HepG2 (cell line): ENCODE measurements around the gene CDIP1. TPM values are rescaled to one million over a fixed set of nuclear protein-coding genes. Genes with fewer than 3 reads are reported as not detected.

ENCODE experiments used
- ATF6 ChIP-seq: sonication (generic); formaldehyde crosslinking; conservative IDR thresholded peaks from 2 replicates; pipeline ENCODE4 v1.4.0; 2020; ENCODE audit warnings: missing genetic modification reagents
- DBP ChIP-seq: sonication (generic); formaldehyde crosslinking; IDR thresholded peaks from 2 replicates; pipeline ENCODE4 v1.4.0; 2020; ENCODE audit warnings: missing genetic modification reagents; ENCODE audit errors: not compliant biosample characterization
- DR1 ChIP-seq: sonication (generic); formaldehyde crosslinking; IDR thresholded peaks from 2 replicates; pipeline ENCODE4 v1.8.0; 2021; ENCODE audit warnings: mild to moderate bottlenecking, missing genetic modification reagents, inconsistent platforms
- E2F5 ChIP-seq: sonication (generic); formaldehyde crosslinking; conservative IDR thresholded peaks from 2 replicates; pipeline ENCODE4 v1.4.0; 2020; ENCODE audit warnings: missing genetic modification reagents
- HOXA5 ChIP-seq: sonication (generic); formaldehyde crosslinking; IDR thresholded peaks from 2 replicates; pipeline ENCODE4 v1.4.0; 2020; ENCODE audit warnings: missing genetic modification reagents
- JUND ChIP-seq: sonication (generic); formaldehyde crosslinking; IDR thresholded peaks from 2 replicates; pipeline ENCODE4 v1.8.0; 2022; ENCODE audit warnings: mild to moderate bottlenecking, missing genetic modification reagents
- PPARG ChIP-seq: conservative IDR thresholded peaks from 2 replicates; pipeline ENCODE4 v1.6.1; 2016; ENCODE audit warnings: missing biosample characterization, missing genetic modification reagents
- THAP9 ChIP-seq: sonication (generic); formaldehyde crosslinking; IDR thresholded peaks from 2 replicates; pipeline ENCODE4; 2020; ENCODE audit warnings: missing genetic modification reagents, mild to moderate bottlenecking, borderline replicate concordance
- ZBTB39 ChIP-seq: sonication (generic); formaldehyde crosslinking; IDR thresholded peaks from 2 replicates; pipeline ENCODE4 v1.5.0; 2020; ENCODE audit warnings: missing genetic modification reagents
- ZBTB7A ChIP-seq: sonication (generic); formaldehyde crosslinking; IDR thresholded peaks from 2 replicates; pipeline ENCODE4 v1.8.0; 2022; ENCODE audit warnings: mild to moderate bottlenecking, missing genetic modification reagents
- ZNF512B ChIP-seq: sonication (generic); formaldehyde crosslinking; IDR thresholded peaks from 2 replicates; pipeline ENCODE4 v1.5.1; 2020; ENCODE audit warnings: missing genetic modification reagents, mild to moderate bottlenecking, borderline replicate concordance
- ZNF773 ChIP-seq: sonication (generic); formaldehyde crosslinking; IDR thresholded peaks from 2 replicates; pipeline ENCODE4 v1.4.0; 2020; ENCODE audit warnings: missing genetic modification reagents, borderline replicate concordance
- ZNF83 ChIP-seq: sonication (generic); formaldehyde crosslinking; IDR thresholded peaks from 2 replicates; pipeline ENCODE4 v1.4.0; 2020; ENCODE audit warnings: missing genetic modification reagents, mild to moderate bottlenecking, borderline replicate concordance
- polyA plus RNA-seq, 8 experiments: library from polyadenylated mRNA; depleted of rRNA in 3 of 8; stranded (reverse) in 7 of 8; unstranded in 1 of 8; fragments of >200 nt; fragmentation: Illumina TruSeq in 4 of 8; extraction: Trizol in 4 of 8; gene quantifications; 2 replicates each; pipeline versions ENCODE4 v1.2.1 to v1.2.3, GENCODE V29; 2011 to 2016; ENCODE audit warnings: low read depth in 4 of 8, missing spikeins in 1 of 8, mixed read lengths in 1 of 8; ENCODE audit not compliant: insufficient read depth in 1 of 8
- total RNA-seq, 5 experiments: library from RNA; depleted of rRNA; stranded (reverse); fragments of >200 nt; fragmentation: Illumina TruSeq; extraction: Trizol; gene quantifications; 2 replicates each; pipeline ENCODE4 v1.2.3, GENCODE V29; 2016; ENCODE audit warnings: low read depth in 1 of 5

Gene CDIP1
- total and polyA plus RNA-seq, 2 of the 13 experiments (the other 11 are each of a cell fraction or from before 2014, with no cell fraction given): 31.2 to 56.7 TPM

GRCh38 chr16:4538350-4539235 lies at the start of gene CDIP1 (continued):
- TF ChIP-seq ZBTB39 (CRISPR knock-in tag): peak; percentile 84
- TF ChIP-seq THAP9 (CRISPR knock-in tag): peak; percentile 94
- peak; percentile 89 for TF ChIP-seq JUND (CRISPR knock-in tag)
- peak; percentile 95; the same call in 1 of the 2 replicates for TF ChIP-seq ZNF773 (CRISPR knock-in tag)
- TF ChIP-seq E2F5 (CRISPR knock-in tag): no peak
- peak; percentile 80 for TF ChIP-seq PPARG (CRISPR knock-in tag)
- TF ChIP-seq DR1 (CRISPR knock-in tag): peak; percentile 96
- TF ChIP-seq ZNF512B (CRISPR knock-in tag): peak; percentile 93; the same call in 1 of the 2 replicates
- TF ChIP-seq ZBTB7A (CRISPR knock-in tag): peak; percentile 96
- TF ChIP-seq HOXA5 (CRISPR knock-in tag): peak; percentile 99
- TF ChIP-seq ATF6 (CRISPR knock-in tag): peak; percentile 82; the same call in 1 of the 2 replicates
- TF ChIP-seq ZNF83 (CRISPR knock-in tag): peak; percentile 99
- peak; percentile 93 for TF ChIP-seq DBP (CRISPR knock-in tag)
